HepG2 (cell line): ENCODE measurements around the gene ALK.

Experiments
- AGO1 ChIP-seq: fragments of 200-400 bp; formaldehyde crosslinking; IDR thresholded peaks from 2 replicates; pipeline ENCODE4 v1.6.1; 2017; ENCODE audit warnings: mild to moderate bottlenecking, low read depth, low read length, moderate library complexity; ENCODE audit not compliant: poor library complexity, severe bottlenecking
- ETV6 ChIP-seq: sonication (generic); formaldehyde crosslinking; conservative IDR thresholded peaks from 2 replicates; pipeline ENCODE4 v1.4.0; 2020; ENCODE audit warnings: missing genetic modification reagents
- FOXJ3 ChIP-seq: sonication (generic); formaldehyde crosslinking; IDR thresholded peaks from 2 replicates; pipeline ENCODE4 v1.4.0; 2020; ENCODE audit warnings: missing genetic modification reagents, mild to moderate bottlenecking, borderline replicate concordance
- GABPB1 ChIP-seq: IDR thresholded peaks from 2 replicates; pipeline ENCODE4 v1.6.1; 2016; ENCODE audit warnings: mild to moderate bottlenecking, missing genetic modification reagents, moderate library complexity, missing compliant biosample characterization
- PTBP1 ChIP-seq: fragments of 200-400 bp; formaldehyde crosslinking; IDR thresholded peaks from 2 replicates; pipeline ENCODE4 v1.6.1; 2018; ENCODE audit warnings: low read length, low read depth; ENCODE audit not compliant: poor library complexity, severe bottlenecking
- REXO4 ChIP-seq: sonication (generic); formaldehyde crosslinking; IDR thresholded peaks from 2 replicates; pipeline ENCODE4 v1.8.0; 2022; ENCODE audit warnings: missing genetic modification reagents, mild to moderate bottlenecking, borderline replicate concordance
- RNF2 ChIP-seq: fragments of 450-650 bp; conservative IDR thresholded peaks from 2 replicates; pipeline ENCODE4 v1.6.1; 2016; ENCODE audit warnings: low read depth
- RXRA ChIP-seq: sonication (generic); formaldehyde crosslinking; IDR thresholded peaks from 2 replicates; pipeline ENCODE4 v1.5.1; 2020; ENCODE audit warnings: missing genetic modification reagents
- SRSF9 ChIP-seq: fragments of 200-400 bp; formaldehyde crosslinking; IDR thresholded peaks from 2 replicates; pipeline ENCODE4 v1.6.1; 2018; ENCODE audit warnings: borderline replicate concordance, mild to moderate bottlenecking, low read depth, low read length; ENCODE audit not compliant: insufficient read depth, poor library complexity, severe bottlenecking
- ZNF274 ChIP-seq: sonication (generic); formaldehyde crosslinking; IDR thresholded peaks from 2 replicates; pipeline ENCODE4 v1.5.1; 2020; ENCODE audit warnings: mild to moderate bottlenecking, missing genetic modification reagents
- ZNF589 ChIP-seq: sonication (generic); formaldehyde crosslinking; conservative IDR thresholded peaks from 2 replicates; pipeline ENCODE4 v1.8.0; 2022; ENCODE audit warnings: mild to moderate bottlenecking, moderate library complexity, missing genetic modification reagents
- TF ChIP-seq, protein P1 (sequence below): sonication (generic); formaldehyde crosslinking; IDR thresholded peaks from 2 replicates; pipeline ENCODE4 v1.5.0; 2020; ENCODE audit warnings: mild to moderate bottlenecking, missing genetic modification reagents, moderate library complexity
- TF ChIP-seq, protein P2 (sequence below): sonication (generic); formaldehyde crosslinking; IDR thresholded peaks from 2 replicates; pipeline ENCODE4 v1.4.0; 2020; ENCODE audit warnings: missing genetic modification reagents, mild to moderate bottlenecking, borderline replicate concordance

DNA sequence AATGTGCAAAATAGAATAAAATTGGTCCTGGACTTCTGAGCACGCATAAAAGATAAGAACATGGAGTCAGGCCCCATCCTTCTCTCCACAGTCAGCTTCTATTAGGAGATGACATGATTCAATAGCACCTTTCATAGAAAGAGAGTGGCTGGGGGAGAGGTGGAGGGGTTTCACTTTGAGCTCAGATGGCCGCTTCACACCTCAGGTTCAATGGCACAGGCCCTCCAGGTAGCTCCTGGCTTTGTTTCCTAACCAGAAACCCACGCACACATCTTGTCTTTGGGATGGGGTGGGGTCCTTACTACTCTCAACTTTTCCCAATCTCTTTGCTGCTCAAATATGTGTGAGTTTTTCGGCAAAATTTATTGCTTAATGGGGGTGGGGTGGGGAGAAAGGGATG, 473.9 kb downstream of the ALK start:
- TF ChIP-seq ZNF274 (CRISPR knock-in tag): no peak
- no peak for TF ChIP-seq AGO1
- no peak for TF ChIP-seq PTBP1
- TF ChIP-seq RXRA (CRISPR knock-in tag): no peak
- TF ChIP-seq, protein P1, sequence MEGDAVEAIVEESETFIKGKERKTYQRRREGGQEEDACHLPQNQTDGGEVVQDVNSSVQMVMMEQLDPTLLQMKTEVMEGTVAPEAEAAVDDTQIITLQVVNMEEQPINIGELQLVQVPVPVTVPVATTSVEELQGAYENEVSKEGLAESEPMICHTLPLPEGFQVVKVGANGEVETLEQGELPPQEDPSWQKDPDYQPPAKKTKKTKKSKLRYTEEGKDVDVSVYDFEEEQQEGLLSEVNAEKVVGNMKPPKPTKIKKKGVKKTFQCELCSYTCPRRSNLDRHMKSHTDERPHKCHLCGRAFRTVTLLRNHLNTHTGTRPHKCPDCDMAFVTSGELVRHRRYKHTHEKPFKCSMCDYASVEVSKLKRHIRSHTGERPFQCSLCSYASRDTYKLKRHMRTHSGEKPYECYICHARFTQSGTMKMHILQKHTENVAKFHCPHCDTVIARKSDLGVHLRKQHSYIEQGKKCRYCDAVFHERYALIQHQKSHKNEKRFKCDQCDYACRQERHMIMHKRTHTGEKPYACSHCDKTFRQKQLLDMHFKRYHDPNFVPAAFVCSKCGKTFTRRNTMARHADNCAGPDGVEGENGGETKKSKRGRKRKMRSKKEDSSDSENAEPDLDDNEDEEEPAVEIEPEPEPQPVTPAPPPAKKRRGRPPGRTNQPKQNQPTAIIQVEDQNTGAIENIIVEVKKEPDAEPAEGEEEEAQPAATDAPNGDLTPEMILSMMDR: no peak
- TF ChIP-seq REXO4 (CRISPR knock-in tag): no peak
- TF ChIP-seq ETV6: no peak
- no peak for TF ChIP-seq GABPB1
- no peak for TF ChIP-seq ZNF589
- TF ChIP-seq, protein P2, sequence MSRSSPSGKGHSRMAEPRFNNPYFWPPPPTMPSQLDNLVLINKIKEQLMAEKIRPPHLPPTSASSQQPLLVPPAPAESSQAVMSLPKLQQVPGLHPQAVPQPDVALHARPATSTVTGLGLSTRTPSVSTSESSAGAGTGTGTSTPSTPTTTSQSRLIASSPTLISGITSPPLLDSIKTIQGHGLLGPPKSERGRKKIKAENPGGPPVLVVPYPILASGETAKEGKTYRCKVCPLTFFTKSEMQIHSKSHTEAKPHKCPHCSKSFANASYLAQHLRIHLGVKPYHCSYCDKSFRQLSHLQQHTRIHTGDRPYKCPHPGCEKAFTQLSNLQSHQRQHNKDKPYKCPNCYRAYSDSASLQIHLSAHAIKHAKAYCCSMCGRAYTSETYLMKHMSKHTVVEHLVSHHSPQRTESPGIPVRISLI (CRISPR knock-in tag): no peak
- TF ChIP-seq SRSF9: no peak
- no peak for TF ChIP-seq FOXJ3 (CRISPR knock-in tag)
- no peak for TF ChIP-seq RNF2
